ENCODE results near the gene DERA.
"Not testable (repeated sequence)": the region's sequence is repeated elsewhere in the genome, so short reads cannot be mapped to it uniquely, and the experiment has no call there.

Gene DERA

GRCh38 chr12:16046266-16046665 lies 135.1 kb downstream of the DERA start:
- Histone ChIP-seq H3K36me3 (no peaks in the 10 kb centered on the region), H3K27me3 (no peaks in the 10 kb centered on the region), H3K4me1 (no peaks in the 10 kb centered on the region), H3K4me3 (ENCODE audit: low read depth, low read length) (no peak overlapping the region), H3K9me3 (no peaks in the 10 kb centered on the region)
- DNase-seq: no peak
- TF ChIP-seq CTCF (IDR thresholded peaks at IDR 0.05; ENCODE audit: low read depth, low read length): no peak

GRCh38 chr12:16048511-16048910 lies 137.4 kb downstream of the DERA start:
- no peak for DNase-seq
- TF ChIP-seq CTCF (IDR thresholded peaks at IDR 0.05; ENCODE audit: low read depth, low read length): no peak
- Histone ChIP-seq H3K27me3 (no peaks in the 10 kb centered on the region), H3K36me3 (no peaks in the 10 kb centered on the region), H3K9me3 (no peaks in the 10 kb centered on the region), H3K4me1 (no peaks in the 10 kb centered on the region), H3K4me3 (ENCODE audit: low read depth, low read length) (no peak overlapping the region)

- no peak for TF ChIP-seq CTCF (IDR thresholded peaks at IDR 0.05; ENCODE audit: low read depth, low read length)
- Histone ChIP-seq H3K9me3 (no peaks in the 10 kb centered on the region), H3K36me3 (no peaks in the 10 kb centered on the region), H3K27me3 (no peaks in the 10 kb centered on the region), H3K4me1 (no peaks in the 10 kb centered on the region), H3K4me3 (ENCODE audit: low read depth, low read length) (no peak overlapping the region)
- no peak for DNase-seq
Measured at GRCh38 chr12:16056910-16057309, 145.8 kb downstream of the DERA start.

GRCh38 chr12:16057351-16057751 lies 146.2 kb downstream of the DERA start:
- DNase-seq: not testable (repeated sequence)

GRCh38 chr12:16062611-16063010 lies 151.5 kb downstream of the DERA start:
- no peaks in the 10 kb centered on the region for H3K27me3 ChIP-seq
- no peak for DNase-seq
- TF ChIP-seq CTCF (IDR thresholded peaks at IDR 0.05; ENCODE audit: low read depth, low read length): no peak
- no peak overlapping the region for H3K4me3 ChIP-seq (ENCODE audit: low read depth, low read length)
- no peaks in the 10 kb centered on the region for H3K36me3 ChIP-seq
- H3K9me3 ChIP-seq: no peaks in the 10 kb centered on the region; the same call in 1 of the 2 replicates
- no peaks in the 10 kb centered on the region for H3K4me1 ChIP-seq

More at GRCh38 chr12:16057351-16057751, 146.2 kb downstream of the DERA start:
- not testable (repeated sequence) for H3K4me1 ChIP-seq; H3K27me3 ChIP-seq; H3K9me3 ChIP-seq; H3K4me3 ChIP-seq (ENCODE audit: low read depth, low read length); H3K36me3 ChIP-seq

- no peaks in the 10 kb centered on the region; the same call in 1 of the 2 replicates for H3K9me3 ChIP-seq
- no peaks in the 10 kb centered on the region for H3K27me3 ChIP-seq
- TF ChIP-seq CTCF (IDR thresholded peaks at IDR 0.05; ENCODE audit: low read depth, low read length): no peak
- no peaks in the 10 kb centered on the region for H3K36me3 ChIP-seq
- no peak for DNase-seq
- H3K4me3 ChIP-seq (ENCODE audit: low read depth, low read length): no peak overlapping the region
- no peaks in the 10 kb centered on the region for H3K4me1 ChIP-seq
Measured at GRCh38 chr12:16063726-16064125, 152.6 kb downstream of the DERA start.

- no peaks in the 10 kb centered on the region for H3K36me3 ChIP-seq
- H3K4me3 ChIP-seq (ENCODE audit: low read depth, low read length): no peak overlapping the region
- no peaks in the 10 kb centered on the region for H3K4me1 ChIP-seq
- no peaks in the 10 kb centered on the region; the same call in 1 of the 2 replicates for H3K9me3 ChIP-seq
- no peaks in the 10 kb centered on the region for H3K27me3 ChIP-seq
- DNase-seq: no peak
- TF ChIP-seq CTCF (IDR thresholded peaks at IDR 0.05; ENCODE audit: low read depth, low read length): no peak
Measured at GRCh38 chr12:16070113-16070512, 159.0 kb downstream of the DERA start.

Data from BE2C (cell line).